Keratinocyte (primary cell): Measurements from ENCODE around the gene CLEC16A. TPM values are rescaled to one million over a fixed set of nuclear protein-coding genes. Genes with fewer than 3 reads are reported as not detected.

ENCODE experiments used
- DNase-seq: peaks from one replicate; pipeline ENCODE4 v3.0.0-alpha.2; 2011; ENCODE audit warnings: low read depth, missing footprints, low spot score
- FAIRE-seq: peaks from 2 replicates; lab custom pipeline; 2011; peaks lifted over from hg19 to GRCh38; lab: Jason Lieb, UNC
- H2AFZ ChIP-seq: 2 replicates; pipeline ENCODE4 v1.6.0; 2012; ENCODE audit warnings: low read length, control low read depth, inconsistent platforms; ENCODE audit not compliant: control insufficient read depth
- H3K27ac ChIP-seq: 2 replicates; pipeline ENCODE4 v1.5.1; 2011; ENCODE audit warnings: low read length; ENCODE audit not compliant: control insufficient read depth, insufficient read depth
- H3K27me3 ChIP-seq: 3 replicates; pipeline ENCODE4 v1.6.0; 2011; ENCODE audit warnings: low read length; ENCODE audit not compliant: control insufficient read depth, insufficient read depth; ENCODE audit errors: extremely low read depth
- H3K36me3 ChIP-seq, 2 experiments: 2 replicates in 1 of 2; 3 replicates in 1 of 2; pipeline ENCODE4 v1.5.1; 2011; ENCODE audit warnings: low read length in 2 of 2, mild to moderate bottlenecking in 1 of 2; ENCODE audit not compliant: control insufficient read depth in 2 of 2, insufficient read depth in 2 of 2; ENCODE audit errors: extremely low read depth in 1 of 2
- H3K4me1 ChIP-seq: 3 replicates; pipeline ENCODE4 v1.5.1; 2011; ENCODE audit warnings: low read length; ENCODE audit not compliant: control insufficient read depth, insufficient read depth; ENCODE audit errors: extremely low read depth
- H3K4me2 ChIP-seq: 3 replicates; pipeline ENCODE4 v1.6.0; 2011; ENCODE audit warnings: low read depth, low read length; ENCODE audit not compliant: control insufficient read depth, insufficient read depth; ENCODE audit errors: extremely low read depth
- H3K4me3 ChIP-seq, 3 experiments: fragments of 200-600 bp in 1 of 3; sonication (generic) in 1 of 3; 2 replicates in 2 of 3; 3 replicates in 1 of 3; pipeline ENCODE4 v1.5.1; 2011 to 2016; ENCODE audit warnings: low read length in 3 of 3, mild to moderate bottlenecking in 3 of 3, control low read depth in 2 of 3, inconsistent platforms in 1 of 3, low read depth in 1 of 3, mixed read lengths in 1 of 3, mixed run types in 1 of 3, moderate library complexity in 1 of 3; ENCODE audit not compliant: control insufficient read depth in 2 of 3, insufficient read depth in 2 of 3; ENCODE audit errors: extremely low read depth in 1 of 3
- H3K79me2 ChIP-seq: 2 replicates; pipeline ENCODE4 v1.6.0; 2012; ENCODE audit warnings: low read length; ENCODE audit not compliant: control insufficient read depth, insufficient read depth
- H3K9ac ChIP-seq: 3 replicates; pipeline ENCODE4 v1.6.0; 2011; ENCODE audit warnings: low read length; ENCODE audit not compliant: control insufficient read depth, insufficient read depth; ENCODE audit errors: extremely low read depth
- H3K9me1 ChIP-seq: 3 replicates; pipeline ENCODE4 v1.6.0; 2011; ENCODE audit warnings: low read length; ENCODE audit not compliant: control insufficient read depth, insufficient read depth; ENCODE audit errors: extremely low read depth
- H3K9me3 ChIP-seq: 2 replicates; pipeline ENCODE4 v1.5.1; 2012; ENCODE audit warnings: low read depth, low read length; ENCODE audit not compliant: control insufficient read depth
- H4K20me1 ChIP-seq: 3 replicates; pipeline ENCODE4 v1.6.0; 2011; ENCODE audit warnings: low read length; ENCODE audit not compliant: control insufficient read depth, insufficient read depth; ENCODE audit errors: extremely low read depth
- CTCF ChIP-seq, 3 experiments: IDR thresholded peaks in 1 of 3; conservative IDR thresholded peaks in 1 of 3; optimal IDR thresholded peaks in 1 of 3; 2 replicates in 2 of 3; 3 replicates in 1 of 3; pipeline versions ENCODE3 to v1.5.1; 2011; ENCODE audit warnings: low read length in 3 of 3, mild to moderate bottlenecking in 3 of 3, moderate library complexity in 2 of 3, control low read depth in 1 of 3, inconsistent platforms in 1 of 3; ENCODE audit not compliant: insufficient read depth in 2 of 3; ENCODE audit errors: extremely low read depth in 1 of 3
- EZH2 ChIP-seq: IDR thresholded peaks from one replicate; pipeline ENCODE4 v1.6.1; 2012; ENCODE audit warnings: inconsistent platforms, mild to moderate bottlenecking, low read length, moderate library complexity
- dilution Hi-C: fragments of 300-500 bp; cut with MboI; formaldehyde crosslinking; loops from one replicate; pipeline ENCODE4 v1.7.0; 2020; ENCODE audit warnings: low sequenced_read_pairs; ENCODE audit not compliant: extremely low pct_ligation_motif_present
- polyA plus RNA-seq, 5 experiments: library from polyadenylated mRNA; depleted of rRNA in 3 of 5; stranded (reverse) in 3 of 5; stranded (forward) in 1 of 5; unstranded in 1 of 5; fragments of >200 nt; gene quantifications; 1 replicate in 1 of 5; 2 replicates in 3 of 5; 3 replicates in 1 of 5; pipeline versions ENCODE4 v1.2.1 to v1.2.3, GENCODE V29; 2011 to 2012; ENCODE audit warnings: missing spikeins in 2 of 5, low read depth in 1 of 5, low replicate concordance in 1 of 5

CLEC16A gene
- polyA plus RNA-seq, 1 donor (not counting 4 experiments of a cell fraction or from before 2014, with no cell fraction given) = 9.5 TPM

- no peak for TF ChIP-seq CTCF (optimal IDR thresholded peaks at IDR 0.05 in 1 of 3, IDR thresholded peaks at IDR 0.05 in 1 of 3, conservative IDR thresholded peaks at IDR 0.05 in 1 of 3; ENCODE audit: extremely low read depth in 1 of 3, insufficient read depth in 2 of 3, low read length in 3 of 3)
- TF ChIP-seq EZH2 = no peak
- peaks cover 5 to 6% of the 10 kb centered on the region in 2 experiments for H3K36me3 ChIP-seq
- dilution Hi-C loops = no loop called here
- no peaks in the 10 kb centered on the region for H4K20me1 ChIP-seq
- H3K4me2 ChIP-seq = no peak overlapping the region
- no peaks in the 10 kb centered on the region for H3K9me1 ChIP-seq
- H3K27me3 ChIP-seq = no peaks in the 10 kb centered on the region
- H3K79me2 ChIP-seq = no peaks in the 10 kb centered on the region
- H3K9me3 ChIP-seq = no peaks in the 10 kb centered on the region
- peaks cover 21% of the 10 kb centered on the region for H3K4me1 ChIP-seq
- H3K4me3 ChIP-seq = no peak overlapping the region
- no peak overlapping the region for H3K9ac ChIP-seq
- no peak for FAIRE-seq
- no peak overlapping the region for H3K27ac ChIP-seq
- DNase-seq = no peak
- H2AFZ ChIP-seq = no peak overlapping the region
These were observed 40.1 kb downstream of the CLEC16A start for GRCh38 chr16:10984509-10984908.

- no peak overlapping the region for H3K4me2 ChIP-seq
- H4K20me1 ChIP-seq = no peaks in the 10 kb centered on the region
- no peaks in the 10 kb centered on the region for H3K9me3 ChIP-seq
- TF ChIP-seq EZH2 (no peak), CTCF (optimal IDR thresholded peaks at IDR 0.05 in 1 of 3, IDR thresholded peaks at IDR 0.05 in 1 of 3, conservative IDR thresholded peaks at IDR 0.05 in 1 of 3; ENCODE audit: extremely low read depth in 1 of 3, insufficient read depth in 2 of 3, low read length in 3 of 3) (no peak)
- H2AFZ ChIP-seq = no peak overlapping the region
- no peak overlapping the region for H3K9ac ChIP-seq
- H3K9me1 ChIP-seq = no peaks in the 10 kb centered on the region
- no peak overlapping the region for H3K4me3 ChIP-seq
- no peak overlapping the region for H3K27ac ChIP-seq
- dilution Hi-C loops = no loop called here
- no peak for FAIRE-seq
- H3K36me3 ChIP-seq = peaks cover 5 to 10% of the 10 kb centered on the region in 2 experiments
- H3K4me1 ChIP-seq = peaks cover 19% of the 10 kb centered on the region
- no peaks in the 10 kb centered on the region for H3K79me2 ChIP-seq
- no peak for DNase-seq
- no peaks in the 10 kb centered on the region for H3K27me3 ChIP-seq
These were observed 43.2 kb downstream of the CLEC16A start for GRCh38 chr16:10987361-10988163.
